A549 treated with Hydrocortisone at 1 μM for 4 hours (cell line): ENCODE data around the gene ARL10. TPM values are rescaled to one million over a fixed set of nuclear protein-coding genes. Genes with fewer than 3 reads are reported as not detected.

ENCODE experiments used
- total RNA-seq: library from RNA; stranded (reverse); fragments of 200-300 nt; extraction: Qiagen RNA extraction; gene quantifications from 5 replicates; pipeline ENCODE4 v1.2.3, GENCODE V29; 2022

The ARL10 gene, protein sequence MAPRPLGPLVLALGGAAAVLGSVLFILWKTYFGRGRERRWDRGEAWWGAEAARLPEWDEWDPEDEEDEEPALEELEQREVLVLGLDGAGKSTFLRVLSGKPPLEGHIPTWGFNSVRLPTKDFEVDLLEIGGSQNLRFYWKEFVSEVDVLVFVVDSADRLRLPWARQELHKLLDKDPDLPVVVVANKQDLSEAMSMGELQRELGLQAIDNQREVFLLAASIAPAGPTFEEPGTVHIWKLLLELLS
- 0.36 to 0.86 TPM (median 0.39 TPM) in 5 replicates for total RNA-seq

DNA sequence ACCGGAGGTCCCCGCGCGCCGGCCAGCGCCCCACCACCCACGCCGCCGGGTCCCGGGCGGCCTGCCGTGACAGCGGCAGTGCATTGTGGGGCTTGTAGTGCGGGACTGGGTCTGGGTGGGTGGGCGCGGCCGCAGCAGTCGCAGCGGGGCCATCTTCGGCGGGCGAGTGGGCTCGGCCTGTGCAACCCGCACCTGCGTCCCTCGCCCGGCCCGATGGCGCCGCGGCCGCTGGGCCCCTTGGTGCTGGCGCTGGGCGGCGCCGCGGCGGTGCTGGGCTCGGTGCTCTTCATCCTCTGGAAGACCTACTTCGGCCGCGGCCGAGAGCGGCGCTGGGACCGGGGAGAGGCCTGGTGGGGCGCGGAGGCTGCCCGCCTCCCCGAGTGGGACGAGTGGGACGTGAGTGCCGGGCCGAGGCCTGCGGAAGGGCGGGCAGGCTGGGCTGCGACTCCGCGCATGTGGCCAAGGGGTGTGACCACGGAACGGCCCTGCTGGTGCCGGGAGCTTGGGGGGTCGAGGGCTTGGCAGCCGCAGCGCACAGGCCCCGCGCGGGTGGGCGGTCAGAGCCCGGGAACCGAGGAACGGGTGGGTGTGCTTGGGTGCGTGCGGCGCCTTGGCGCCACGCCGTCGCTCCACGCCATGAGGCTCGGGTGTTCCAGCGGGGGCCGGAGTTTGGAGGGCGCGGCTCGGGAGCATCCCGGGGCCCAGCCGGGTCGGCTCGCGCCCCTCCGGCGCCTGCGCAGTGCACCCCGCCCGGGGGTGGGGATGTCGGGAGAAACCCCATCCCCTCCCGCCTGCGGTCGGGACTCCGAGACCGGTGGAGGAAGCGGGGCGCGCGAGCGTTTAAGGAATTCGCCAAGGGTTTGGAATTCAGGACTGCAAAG is at the start of gene ARL10:
Gene ARL10 (plus strand): TSS at position 137 of the 881 bp plus-strand sequence. CDS start 77 bp downstream, at position 214.

DNA sequence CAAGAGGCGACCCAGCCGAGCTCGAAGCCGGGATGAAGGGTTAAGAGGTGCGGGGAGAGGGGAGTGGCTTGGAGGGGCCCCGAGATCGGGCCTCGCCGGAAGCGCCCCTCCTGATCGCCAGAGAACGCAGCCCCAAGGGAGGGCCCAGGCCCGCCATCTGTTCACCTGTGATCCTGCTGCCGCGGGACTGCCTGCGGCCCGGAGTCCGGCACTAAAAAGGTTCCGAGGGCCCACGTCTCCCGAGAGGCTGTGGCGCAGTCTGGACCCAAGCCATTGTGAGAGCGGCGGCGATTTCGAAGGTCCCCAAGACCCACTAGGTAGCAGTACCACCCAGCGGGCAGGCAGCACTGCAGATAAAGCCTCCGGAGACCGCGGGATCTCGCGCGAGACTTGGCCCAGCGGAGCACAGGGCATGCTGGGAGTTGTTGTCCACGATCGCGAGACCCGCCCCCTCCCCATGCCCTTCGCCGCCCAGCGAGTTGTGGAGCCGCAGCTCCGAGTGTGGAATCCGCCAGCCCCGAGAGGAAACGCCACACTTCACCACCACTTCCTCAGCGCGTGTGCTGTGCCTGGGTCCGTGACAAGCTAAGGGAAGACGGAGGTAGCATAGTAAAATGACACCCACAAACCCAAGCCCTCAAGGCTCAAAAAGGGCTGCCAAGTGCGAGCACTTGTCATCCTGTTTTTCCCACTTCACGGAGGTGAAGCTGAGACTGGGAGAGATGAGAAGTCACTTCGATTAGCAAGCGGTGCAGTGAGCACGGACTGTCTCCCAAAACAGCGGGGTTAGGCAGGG is 3.7 kb upstream of the ARL10 start, which contains the start of gene KIAA1191:
Gene KIAA1191 (minus strand): TSS at position 328 of the 796 bp plus-strand sequence. CDS start 2,256 bp downstream, outside the sequence.

DNA sequence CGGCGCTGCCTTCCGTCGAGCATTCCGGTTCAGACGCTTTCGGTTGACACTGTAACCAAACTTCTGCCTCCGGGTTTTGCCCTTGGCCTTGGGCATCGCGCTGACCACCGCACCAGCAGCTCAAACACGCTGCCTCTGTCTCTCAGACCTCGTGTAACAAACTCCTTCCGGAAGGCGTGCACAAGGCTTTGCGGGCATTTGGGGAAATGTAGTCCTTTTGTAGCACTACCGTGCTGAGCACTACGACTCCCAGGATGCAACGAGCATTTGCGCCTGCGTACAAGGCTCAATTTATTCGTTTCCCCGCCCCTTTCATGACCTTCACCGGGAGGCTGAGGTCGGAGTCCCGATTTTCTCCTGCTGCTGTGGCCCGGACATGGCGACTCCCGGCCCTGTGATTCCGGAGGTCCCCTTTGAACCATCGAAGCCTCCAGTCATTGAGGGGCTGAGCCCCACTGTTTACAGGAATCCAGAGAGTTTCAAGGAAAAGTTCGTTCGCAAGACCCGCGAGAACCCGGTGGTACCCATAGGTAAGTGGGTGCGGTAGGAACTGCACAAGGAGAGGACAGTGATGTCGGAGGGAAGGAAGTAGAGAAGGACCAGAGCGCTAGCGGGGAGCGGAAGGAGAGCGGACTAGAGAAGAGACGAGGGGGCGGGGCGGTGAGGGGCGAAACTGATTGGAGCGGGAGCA is 23.3 kb downstream of the ARL10 start, which contains the start of the genes HIGD2A and NOP16:
Gene HIGD2A (plus strand): TSS at position 308 of the 691 bp plus-strand sequence. CDS start 69 bp downstream, at position 377.
Gene NOP16 (minus strand): TSS at position 155 of the 691 bp plus-strand sequence. CDS start 59 bp downstream, at position 96.

DNA sequence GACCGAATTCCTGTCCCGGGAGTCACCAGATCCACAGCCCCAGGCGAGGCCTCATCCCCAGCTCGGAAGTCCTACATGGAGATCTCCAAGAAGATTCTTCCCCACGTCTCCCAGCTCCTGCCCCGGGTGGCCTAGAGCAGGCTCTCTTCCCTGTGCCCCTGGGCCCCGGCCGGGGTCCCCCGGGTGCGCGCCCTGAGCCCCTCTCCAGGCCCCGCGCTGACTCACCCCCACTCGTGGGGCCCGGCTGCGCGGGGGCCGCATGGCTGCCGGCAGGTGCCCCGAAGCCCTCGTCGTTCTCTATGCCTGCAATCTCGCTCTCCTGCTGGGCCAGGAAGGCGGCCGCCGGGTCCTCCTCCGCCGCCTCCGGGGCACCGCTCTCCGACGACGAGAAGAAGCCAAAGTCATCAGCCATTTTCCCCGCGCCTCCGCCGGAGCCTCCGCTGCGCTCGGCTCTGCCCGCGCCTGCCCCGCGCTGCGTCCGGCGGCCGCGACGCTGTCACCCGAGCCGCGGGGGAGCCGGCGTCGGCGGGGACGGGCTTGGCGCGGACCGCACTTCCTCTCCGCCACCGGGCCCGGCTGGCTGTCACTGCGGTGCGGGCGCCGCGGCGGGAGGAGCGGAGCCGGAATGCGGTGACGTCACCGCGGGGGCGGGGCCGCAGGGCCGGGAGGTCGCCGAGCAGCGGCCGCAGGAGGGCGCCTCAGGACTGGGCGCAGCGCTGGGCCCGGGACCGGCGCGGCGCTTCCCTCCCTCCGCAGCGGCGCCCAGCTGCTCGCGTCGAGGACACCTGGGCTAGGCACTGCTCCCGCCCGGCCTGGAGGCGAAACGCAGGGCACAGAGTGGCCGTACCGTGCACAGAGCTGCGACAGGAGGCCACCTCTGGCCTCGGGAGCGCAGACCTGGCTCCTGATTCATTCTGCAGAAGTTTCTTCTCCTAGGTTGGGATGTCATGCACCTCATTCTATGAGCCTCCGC is 51.0 kb downstream of the ARL10 start, which contains the start of gene CLTB:
Gene CLTB (minus strand): TSS at position 588 of the 973 bp plus-strand sequence. CDS start 176 bp downstream, at position 412.

Other genes with a start within 250 kb of the ARL10 start
- 11.4 to 18.0 TPM (median 14.6 TPM) in 5 replicates for gene SIMC1, start 127.1 kb upstream of the ARL10 start, total RNA-seq
- 69.8 to 102 TPM (median 81.8 TPM) in 5 replicates for gene KIAA1191, start 3.7 kb upstream of the ARL10 start, total RNA-seq
- gene NOP16, start 23.1 kb downstream of the ARL10 start, total RNA-seq = 122 to 133 TPM (median 127 TPM) in 5 replicates
- 232 to 276 TPM (median 253 TPM) in 5 replicates for gene HIGD2A, start 23.3 kb downstream of the ARL10 start, total RNA-seq
- 101 to 162 TPM (median 153 TPM) in 5 replicates for gene CLTB, start 51.1 kb downstream of the ARL10 start, total RNA-seq
- gene FAF2, start 82.9 kb downstream of the ARL10 start, total RNA-seq = 45.4 to 58.4 TPM (median 46.0 TPM) in 5 replicates
- 29.9 to 37.2 TPM (median 32.5 TPM) in 5 replicates for gene RNF44, start 171.9 kb downstream of the ARL10 start, total RNA-seq
- 0.10 to 0.17 TPM (median 0.12 TPM) in 4 of 5 replicates, not detected in the other for gene CDHR2, start 183.9 kb downstream of the ARL10 start, total RNA-seq
- gene GPRIN1, start 244.7 kb downstream of the ARL10 start, total RNA-seq = 7.3 to 9.6 TPM (median 9.1 TPM) in 5 replicates